ENCODE measurements around the gene ACTL10. TPM values are rescaled to one million over a fixed set of nuclear protein-coding genes. Genes with fewer than 3 reads are reported as not detected.

The ACTL10 gene
- total RNA-seq, 1 experiment from 2014 or later, result 1.3 TPM

DNA sequence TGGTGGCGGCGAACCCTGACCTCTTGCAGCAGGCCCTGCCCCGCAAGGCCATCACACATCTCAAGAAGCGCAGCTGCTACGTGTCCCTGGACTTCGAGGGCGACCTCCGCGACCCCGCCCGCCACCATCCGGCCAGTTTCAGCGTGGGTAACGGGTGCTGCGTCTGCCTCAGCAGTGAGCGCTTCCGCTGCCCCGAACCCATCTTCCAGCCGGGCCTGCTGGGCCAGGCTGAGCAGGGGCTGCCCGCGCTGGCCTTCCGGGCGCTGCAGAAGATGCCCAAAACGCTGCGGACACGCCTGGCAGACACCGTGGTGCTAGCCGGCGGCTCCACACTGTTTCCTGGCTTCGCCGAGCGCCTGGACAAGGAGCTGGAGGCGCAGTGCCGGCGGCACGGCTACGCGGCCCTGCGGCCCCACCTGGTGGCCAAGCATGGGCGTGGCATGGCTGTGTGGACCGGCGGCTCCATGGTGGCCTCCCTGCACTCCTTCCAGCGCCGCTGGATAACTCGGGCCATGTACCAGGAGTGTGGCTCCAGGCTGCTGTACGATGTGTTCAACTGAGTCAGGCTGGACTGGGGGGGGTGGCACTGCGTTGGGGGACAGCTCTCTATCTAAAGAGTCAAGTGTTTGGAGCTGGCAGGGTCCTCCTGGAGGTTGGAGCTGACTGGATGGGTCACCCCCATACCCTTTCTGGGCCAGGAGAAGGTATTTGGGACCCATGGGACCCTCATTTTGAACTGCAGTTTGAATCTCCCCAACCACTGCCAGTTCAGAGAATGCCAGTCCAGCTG is 1.1 kb downstream of the ACTL10 start (continued):
- TF ChIP-seq, protein P1, sequence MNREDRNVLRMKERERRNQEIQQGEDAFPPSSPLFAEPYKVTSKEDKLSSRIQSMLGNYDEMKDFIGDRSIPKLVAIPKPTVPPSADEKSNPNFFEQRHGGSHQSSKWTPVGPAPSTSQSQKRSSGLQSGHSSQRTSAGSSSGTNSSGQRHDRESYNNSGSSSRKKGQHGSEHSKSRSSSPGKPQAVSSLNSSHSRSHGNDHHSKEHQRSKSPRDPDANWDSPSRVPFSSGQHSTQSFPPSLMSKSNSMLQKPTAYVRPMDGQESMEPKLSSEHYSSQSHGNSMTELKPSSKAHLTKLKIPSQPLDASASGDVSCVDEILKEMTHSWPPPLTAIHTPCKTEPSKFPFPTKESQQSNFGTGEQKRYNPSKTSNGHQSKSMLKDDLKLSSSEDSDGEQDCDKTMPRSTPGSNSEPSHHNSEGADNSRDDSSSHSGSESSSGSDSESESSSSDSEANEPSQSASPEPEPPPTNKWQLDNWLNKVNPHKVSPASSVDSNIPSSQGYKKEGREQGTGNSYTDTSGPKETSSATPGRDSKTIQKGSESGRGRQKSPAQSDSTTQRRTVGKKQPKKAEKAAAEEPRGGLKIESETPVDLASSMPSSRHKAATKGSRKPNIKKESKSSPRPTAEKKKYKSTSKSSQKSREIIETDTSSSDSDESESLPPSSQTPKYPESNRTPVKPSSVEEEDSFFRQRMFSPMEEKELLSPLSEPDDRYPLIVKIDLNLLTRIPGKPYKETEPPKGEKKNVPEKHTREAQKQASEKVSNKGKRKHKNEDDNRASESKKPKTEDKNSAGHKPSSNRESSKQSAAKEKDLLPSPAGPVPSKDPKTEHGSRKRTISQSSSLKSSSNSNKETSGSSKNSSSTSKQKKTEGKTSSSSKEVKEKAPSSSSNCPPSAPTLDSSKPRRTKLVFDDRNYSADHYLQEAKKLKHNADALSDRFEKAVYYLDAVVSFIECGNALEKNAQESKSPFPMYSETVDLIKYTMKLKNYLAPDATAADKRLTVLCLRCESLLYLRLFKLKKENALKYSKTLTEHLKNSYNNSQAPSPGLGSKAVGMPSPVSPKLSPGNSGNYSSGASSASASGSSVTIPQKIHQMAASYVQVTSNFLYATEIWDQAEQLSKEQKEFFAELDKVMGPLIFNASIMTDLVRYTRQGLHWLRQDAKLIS (CRISPR knock-in tag; IDR thresholded peaks at IDR 0.05; ENCODE audit: borderline replicate concordance), result peak; percentile 81
- TF ChIP-seq PRRX2 (CRISPR knock-in tag; IDR thresholded peaks at IDR 0.05) (no peak), NFATC4 (CRISPR knock-in tag; IDR thresholded peaks at IDR 0.05) (0 out of 2 replicates have a peak, but pooled peaks have one; percentile 41), ZNF138 (CRISPR knock-in tag; conservative IDR thresholded peaks at IDR 0.05) (peak; percentile 94; the same call in 1 of the 2 replicates), ZNF671 (CRISPR knock-in tag; IDR thresholded peaks at IDR 0.05) (no peak), OVOL2 (CRISPR knock-in tag; IDR thresholded peaks at IDR 0.05; ENCODE audit: borderline replicate concordance) (no peak), JAZF1 (CRISPR knock-in tag; IDR thresholded peaks at IDR 0.05) (no peak), EMX1 (CRISPR knock-in tag; IDR thresholded peaks at IDR 0.05) (no peak), MXD4 (CRISPR knock-in tag; IDR thresholded peaks at IDR 0.05; ENCODE audit: borderline replicate concordance) (no peak), SP1 (CRISPR knock-in tag; conservative IDR thresholded peaks at IDR 0.05) (peak; percentile 44; the same call in 1 of the 2 replicates), NFE2L1 (CRISPR knock-in tag; IDR thresholded peaks at IDR 0.05) (peak; percentile 54; the same call in 1 of the 2 replicates), CREM (CRISPR knock-in tag; IDR thresholded peaks at IDR 0.05) (no peak), GTF2I (CRISPR knock-in tag; conservative IDR thresholded peaks at IDR 0.05) (0 out of 2 replicates have a peak, but pooled peaks have one; percentile 3), ZNF396 (CRISPR knock-in tag; IDR thresholded peaks at IDR 0.05; ENCODE audit: borderline replicate concordance) (no peak), ESRRA (CRISPR knock-in tag; IDR thresholded peaks at IDR 0.05; ENCODE audit: borderline replicate concordance) (no peak), ZNF263 (CRISPR knock-in tag; IDR thresholded peaks at IDR 0.05; ENCODE audit: low read depth) (no peak), TEAD1 (CRISPR knock-in tag; IDR thresholded peaks at IDR 0.05) (0 out of 2 replicates have a peak, but pooled peaks have one; percentile 9), NR2C2 (CRISPR knock-in tag; IDR thresholded peaks at IDR 0.05) (no peak), SOX15 (CRISPR knock-in tag; IDR thresholded peaks at IDR 0.05) (no peak), TEAD4 (CRISPR knock-in tag; IDR thresholded peaks at IDR 0.05) (no peak)
- TF ChIP-seq, protein P2, sequence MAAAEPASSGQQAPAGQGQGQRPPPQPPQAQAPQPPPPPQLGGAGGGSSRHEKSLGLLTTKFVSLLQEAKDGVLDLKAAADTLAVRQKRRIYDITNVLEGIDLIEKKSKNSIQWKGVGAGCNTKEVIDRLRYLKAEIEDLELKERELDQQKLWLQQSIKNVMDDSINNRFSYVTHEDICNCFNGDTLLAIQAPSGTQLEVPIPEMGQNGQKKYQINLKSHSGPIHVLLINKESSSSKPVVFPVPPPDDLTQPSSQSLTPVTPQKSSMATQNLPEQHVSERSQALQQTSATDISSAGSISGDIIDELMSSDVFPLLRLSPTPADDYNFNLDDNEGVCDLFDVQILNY (CRISPR knock-in tag; IDR thresholded peaks at IDR 0.05), result no peak
- TF ChIP-seq, protein P3, sequence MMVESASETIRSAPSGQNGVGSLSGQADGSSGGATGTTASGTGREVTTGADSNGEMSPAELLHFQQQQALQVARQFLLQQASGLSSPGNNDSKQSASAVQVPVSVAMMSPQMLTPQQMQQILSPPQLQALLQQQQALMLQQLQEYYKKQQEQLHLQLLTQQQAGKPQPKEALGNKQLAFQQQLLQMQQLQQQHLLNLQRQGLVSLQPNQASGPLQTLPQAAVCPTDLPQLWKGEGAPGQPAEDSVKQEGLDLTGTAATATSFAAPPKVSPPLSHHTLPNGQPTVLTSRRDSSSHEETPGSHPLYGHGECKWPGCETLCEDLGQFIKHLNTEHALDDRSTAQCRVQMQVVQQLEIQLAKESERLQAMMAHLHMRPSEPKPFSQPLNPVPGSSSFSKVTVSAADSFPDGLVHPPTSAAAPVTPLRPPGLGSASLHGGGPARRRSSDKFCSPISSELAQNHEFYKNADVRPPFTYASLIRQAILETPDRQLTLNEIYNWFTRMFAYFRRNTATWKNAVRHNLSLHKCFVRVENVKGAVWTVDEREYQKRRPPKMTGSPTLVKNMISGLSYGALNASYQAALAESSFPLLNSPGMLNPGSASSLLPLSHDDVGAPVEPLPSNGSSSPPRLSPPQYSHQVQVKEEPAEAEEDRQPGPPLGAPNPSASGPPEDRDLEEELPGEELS (CRISPR knock-in tag; IDR thresholded peaks at IDR 0.05), result 0 out of 2 replicates have a peak, but pooled peaks have one; percentile 30
- TF ChIP-seq, protein P4, sequence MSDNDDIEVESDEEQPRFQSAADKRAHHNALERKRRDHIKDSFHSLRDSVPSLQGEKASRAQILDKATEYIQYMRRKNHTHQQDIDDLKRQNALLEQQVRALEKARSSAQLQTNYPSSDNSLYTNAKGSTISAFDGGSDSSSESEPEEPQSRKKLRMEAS (CRISPR knock-in tag; IDR thresholded peaks at IDR 0.05), result peak; percentile 93
- TF ChIP-seq, protein P5, sequence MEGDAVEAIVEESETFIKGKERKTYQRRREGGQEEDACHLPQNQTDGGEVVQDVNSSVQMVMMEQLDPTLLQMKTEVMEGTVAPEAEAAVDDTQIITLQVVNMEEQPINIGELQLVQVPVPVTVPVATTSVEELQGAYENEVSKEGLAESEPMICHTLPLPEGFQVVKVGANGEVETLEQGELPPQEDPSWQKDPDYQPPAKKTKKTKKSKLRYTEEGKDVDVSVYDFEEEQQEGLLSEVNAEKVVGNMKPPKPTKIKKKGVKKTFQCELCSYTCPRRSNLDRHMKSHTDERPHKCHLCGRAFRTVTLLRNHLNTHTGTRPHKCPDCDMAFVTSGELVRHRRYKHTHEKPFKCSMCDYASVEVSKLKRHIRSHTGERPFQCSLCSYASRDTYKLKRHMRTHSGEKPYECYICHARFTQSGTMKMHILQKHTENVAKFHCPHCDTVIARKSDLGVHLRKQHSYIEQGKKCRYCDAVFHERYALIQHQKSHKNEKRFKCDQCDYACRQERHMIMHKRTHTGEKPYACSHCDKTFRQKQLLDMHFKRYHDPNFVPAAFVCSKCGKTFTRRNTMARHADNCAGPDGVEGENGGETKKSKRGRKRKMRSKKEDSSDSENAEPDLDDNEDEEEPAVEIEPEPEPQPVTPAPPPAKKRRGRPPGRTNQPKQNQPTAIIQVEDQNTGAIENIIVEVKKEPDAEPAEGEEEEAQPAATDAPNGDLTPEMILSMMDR (IDR thresholded peaks at IDR 0.05), result peak; percentile 86
- TF ChIP-seq, protein P6, sequence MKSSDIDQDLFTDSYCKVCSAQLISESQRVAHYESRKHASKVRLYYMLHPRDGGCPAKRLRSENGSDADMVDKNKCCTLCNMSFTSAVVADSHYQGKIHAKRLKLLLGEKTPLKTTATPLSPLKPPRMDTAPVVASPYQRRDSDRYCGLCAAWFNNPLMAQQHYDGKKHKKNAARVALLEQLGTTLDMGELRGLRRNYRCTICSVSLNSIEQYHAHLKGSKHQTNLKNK (CRISPR knock-in tag; IDR thresholded peaks at IDR 0.05), result no peak
- TF ChIP-seq, protein P7, sequence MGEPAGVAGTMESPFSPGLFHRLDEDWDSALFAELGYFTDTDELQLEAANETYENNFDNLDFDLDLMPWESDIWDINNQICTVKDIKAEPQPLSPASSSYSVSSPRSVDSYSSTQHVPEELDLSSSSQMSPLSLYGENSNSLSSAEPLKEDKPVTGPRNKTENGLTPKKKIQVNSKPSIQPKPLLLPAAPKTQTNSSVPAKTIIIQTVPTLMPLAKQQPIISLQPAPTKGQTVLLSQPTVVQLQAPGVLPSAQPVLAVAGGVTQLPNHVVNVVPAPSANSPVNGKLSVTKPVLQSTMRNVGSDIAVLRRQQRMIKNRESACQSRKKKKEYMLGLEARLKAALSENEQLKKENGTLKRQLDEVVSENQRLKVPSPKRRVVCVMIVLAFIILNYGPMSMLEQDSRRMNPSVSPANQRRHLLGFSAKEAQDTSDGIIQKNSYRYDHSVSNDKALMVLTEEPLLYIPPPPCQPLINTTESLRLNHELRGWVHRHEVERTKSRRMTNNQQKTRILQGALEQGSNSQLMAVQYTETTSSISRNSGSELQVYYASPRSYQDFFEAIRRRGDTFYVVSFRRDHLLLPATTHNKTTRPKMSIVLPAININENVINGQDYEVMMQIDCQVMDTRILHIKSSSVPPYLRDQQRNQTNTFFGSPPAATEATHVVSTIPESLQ (CRISPR knock-in tag; IDR thresholded peaks at IDR 0.05), result no peak
- TF ChIP-seq, protein P8, sequence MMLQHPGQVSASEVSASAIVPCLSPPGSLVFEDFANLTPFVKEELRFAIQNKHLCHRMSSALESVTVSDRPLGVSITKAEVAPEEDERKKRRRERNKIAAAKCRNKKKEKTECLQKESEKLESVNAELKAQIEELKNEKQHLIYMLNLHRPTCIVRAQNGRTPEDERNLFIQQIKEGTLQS (CRISPR knock-in tag; conservative IDR thresholded peaks at IDR 0.05), result no peak

Measured in WTC11 (cell line).